OCI-LY3 (cell line): Measurements from ENCODE around the gene SMYD3.

Experiments
- CTCF ChIP-seq: fragments of 200-600, 300-600 bp; sonication (generic); IDR thresholded peaks from 2 replicates; pipeline ENCODE4 v1.5.1; 2014; ENCODE audit warnings: antibody characterized with exemption, low read length, low read depth
- EZH2phosphoT487 ChIP-seq: fragments of 200-600 bp; shearing (Covaris generic); IDR thresholded peaks from 2 replicates; pipeline ENCODE4 v1.6.1; 2018; ENCODE audit warnings: antibody characterized with exemption, mixed run types, low read depth

DNA sequence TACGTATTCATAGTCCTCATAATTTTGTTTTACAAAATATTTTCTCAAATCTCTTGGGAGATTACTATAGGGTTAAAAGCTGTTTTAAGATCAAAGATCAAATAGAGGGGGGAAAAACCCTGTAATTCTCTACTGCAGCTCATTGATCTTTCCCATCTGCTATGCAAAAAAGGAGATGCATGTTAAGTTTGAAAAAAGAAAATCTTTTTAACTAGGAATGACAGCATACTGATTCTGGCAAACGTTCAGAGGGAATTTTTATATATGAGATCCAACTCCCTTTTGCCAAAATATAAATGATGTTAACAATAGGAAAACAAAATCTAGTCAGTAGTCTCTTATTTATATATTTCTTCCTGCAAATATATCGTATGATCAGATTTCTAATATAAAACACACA is 69.1 kb downstream of the SMYD3 start:
- TF ChIP-seq EZH2phosphoT487 (no peak), CTCF (no peak)
